HG02610 (cell line): ENCODE data around the gene SHC2.
"Not testable (repeated sequence)": the region's sequence is repeated elsewhere in the genome, so short reads cannot be mapped to it uniquely, and the experiment has no call there.

Experiments used
- ATAC-seq: cut with Tn5 transposase; IDR thresholded peaks from one replicate; pipeline ENCODE4 v1.9.1; 2021; ENCODE audit warnings: mild to moderate bottlenecking, moderate library complexity; ENCODE audit not compliant: unreplicated experiment

SHC2 gene

GRCh38 chr19:427675-428074, 33.2 kb downstream of the SHC2 start:
- ATAC-seq, result not testable (repeated sequence)

GRCh38 chr19:426725-427445, 33.9 kb downstream of the SHC2 start:
- no peak for ATAC-seq

GRCh38 chr19:425056-425455, 35.8 kb downstream of the SHC2 start:
- ATAC-seq, result no peak

DNA sequence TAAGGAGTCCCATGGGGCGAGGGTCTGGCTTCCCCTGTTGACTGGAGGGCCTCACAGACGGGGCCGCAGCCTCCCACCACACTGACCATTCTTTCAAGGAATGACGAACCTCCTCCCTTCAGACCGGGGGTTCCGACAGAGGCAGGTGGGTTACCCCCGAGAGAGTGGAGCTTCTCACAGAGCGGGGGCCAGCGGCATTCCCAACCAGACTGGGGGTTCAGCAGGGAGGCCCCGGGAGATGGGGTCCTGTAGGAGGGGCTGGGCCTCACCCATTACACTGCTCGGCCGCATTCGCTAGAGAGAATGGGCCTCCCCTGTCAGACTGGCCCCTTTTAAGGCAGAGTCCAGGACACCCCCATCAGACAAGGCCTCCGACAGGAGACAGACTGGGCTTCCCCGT, 36.3 kb downstream of the SHC2 start:
- no peak for ATAC-seq

- no peak for ATAC-seq
These were observed 37.0 kb downstream of the SHC2 start for GRCh38 chr19:423691-424466.

DNA sequence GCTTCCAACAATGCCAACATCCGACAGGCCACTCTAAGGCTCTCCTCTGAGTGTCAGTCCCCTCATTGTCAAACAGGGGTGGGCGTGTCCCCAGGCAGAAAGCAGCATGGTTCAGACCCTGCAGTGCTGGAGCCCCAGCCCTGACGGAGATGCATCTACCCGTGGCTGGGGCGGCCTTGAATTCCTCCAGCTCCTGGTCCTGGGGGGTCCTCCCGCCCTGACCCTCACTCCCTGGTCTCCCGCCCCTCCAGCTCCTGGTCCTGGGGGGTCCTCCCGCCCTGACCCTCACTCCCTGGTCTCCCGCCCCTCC, 38.0 kb downstream of the SHC2 start:
- ATAC-seq, result not testable (repeated sequence)

- ATAC-seq, result no peak
These were observed 38.5 kb downstream of the SHC2 start for GRCh38 chr19:422213-422916.

GRCh38 chr19:419721-420515, 40.9 kb downstream of the SHC2 start:
- ATAC-seq, result no peak

GRCh38 chr19:418761-419671, 41.8 kb downstream of the SHC2 start:
- ATAC-seq, result no peak

GRCh38 chr19:416416-416815, 44.4 kb downstream of the SHC2 start:
- no peak for ATAC-seq

DNA sequence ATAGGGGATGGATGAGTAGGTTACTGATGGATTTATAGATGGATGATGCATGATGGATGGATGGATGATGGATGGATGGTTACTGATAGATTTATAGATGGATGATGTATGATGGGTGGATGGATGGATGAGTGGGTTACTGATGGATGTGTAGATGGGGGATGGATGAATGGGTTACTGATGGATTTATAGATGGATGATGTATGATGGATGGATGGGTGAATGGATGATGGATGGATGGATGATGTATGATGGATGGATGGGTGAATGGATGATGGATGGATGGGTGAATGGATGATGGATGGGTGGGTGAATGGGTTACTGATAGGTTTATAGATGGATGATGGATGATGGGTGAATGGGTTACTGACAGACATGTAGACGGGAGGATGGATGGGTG, 45.5 kb downstream of the SHC2 start:
- no peak for ATAC-seq

GRCh38 chr19:413756-414420, 46.9 kb downstream of the SHC2 start:
- ATAC-seq, result no peak

DNA sequence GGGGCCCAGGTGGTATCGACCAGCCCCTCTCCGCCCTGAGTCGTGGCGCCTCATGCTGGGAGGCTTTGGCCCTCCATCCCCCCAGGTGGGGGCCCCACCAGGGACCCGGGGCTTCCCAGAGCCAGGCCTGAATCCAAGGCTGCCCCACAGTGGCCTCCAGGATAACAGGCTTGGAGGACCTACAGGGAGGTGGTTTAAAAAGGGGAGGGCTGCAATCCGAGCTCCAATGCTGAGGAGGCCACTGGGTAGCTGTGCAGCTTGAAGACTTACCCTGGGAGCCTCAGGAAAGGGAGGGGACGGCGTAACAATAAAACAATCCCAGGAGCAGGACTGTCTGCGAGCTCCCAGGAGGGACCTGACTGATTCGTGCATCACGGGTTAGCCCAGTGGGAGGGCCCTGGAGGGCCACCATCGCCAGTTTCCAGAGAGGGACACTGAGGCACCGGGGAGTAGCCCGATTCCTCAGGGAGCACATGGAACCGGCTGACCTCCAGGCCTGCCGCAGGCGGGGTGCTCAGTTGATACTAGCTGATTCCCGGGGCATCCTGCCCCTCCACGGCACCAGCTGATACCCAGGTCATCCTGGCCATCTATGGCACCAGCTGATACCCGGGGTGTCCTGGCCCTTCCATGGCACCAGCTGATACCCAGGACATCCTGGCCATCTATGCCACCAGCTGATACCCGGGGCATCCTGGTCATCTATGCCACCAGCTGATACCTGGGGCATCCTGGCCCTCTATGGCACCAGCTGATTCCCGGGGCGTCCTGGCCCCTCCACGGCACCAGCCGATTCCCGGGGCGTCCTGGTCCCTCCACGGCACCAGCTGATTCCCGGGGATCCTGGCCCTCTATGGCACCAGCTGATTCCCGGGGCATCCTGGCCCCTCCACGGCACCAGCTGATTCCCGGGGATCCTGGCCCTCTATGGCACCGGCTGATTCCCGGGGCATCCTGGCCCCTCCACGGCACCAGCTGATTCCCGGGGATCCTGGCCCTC, 48.2 kb downstream of the SHC2 start:
- no peak for ATAC-seq

DNA sequence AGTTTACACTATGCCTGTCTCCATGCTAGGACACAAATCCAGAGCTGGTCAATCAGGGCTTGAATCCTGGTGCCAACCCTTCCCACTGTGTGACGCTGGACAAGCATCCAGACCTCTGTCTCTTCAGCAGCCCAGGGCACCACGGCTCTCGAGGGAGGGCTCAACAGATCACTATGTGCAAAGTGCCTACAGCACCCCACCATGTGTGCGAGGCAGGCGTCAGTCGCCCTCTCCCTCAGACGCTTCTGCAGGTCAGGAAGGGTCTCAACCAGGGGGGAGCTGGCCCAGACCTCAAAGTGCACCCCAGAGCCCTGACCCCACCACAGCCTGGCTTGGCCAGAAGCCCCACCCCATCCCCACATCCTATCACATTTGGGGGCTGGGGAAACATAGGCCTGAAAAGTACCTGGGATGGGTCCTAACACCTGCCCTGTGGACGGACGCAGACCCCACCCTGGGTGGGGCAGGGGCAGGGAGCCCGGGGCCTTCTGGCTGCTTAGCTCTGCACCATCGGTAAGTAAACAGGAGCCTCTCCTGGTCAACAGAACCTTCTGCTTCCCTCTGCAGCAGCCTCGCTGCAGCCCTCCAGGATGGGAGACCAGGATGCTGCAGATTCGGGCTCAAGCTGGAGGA, 49.0 kb downstream of the SHC2 start:
- no peak for ATAC-seq

DNA sequence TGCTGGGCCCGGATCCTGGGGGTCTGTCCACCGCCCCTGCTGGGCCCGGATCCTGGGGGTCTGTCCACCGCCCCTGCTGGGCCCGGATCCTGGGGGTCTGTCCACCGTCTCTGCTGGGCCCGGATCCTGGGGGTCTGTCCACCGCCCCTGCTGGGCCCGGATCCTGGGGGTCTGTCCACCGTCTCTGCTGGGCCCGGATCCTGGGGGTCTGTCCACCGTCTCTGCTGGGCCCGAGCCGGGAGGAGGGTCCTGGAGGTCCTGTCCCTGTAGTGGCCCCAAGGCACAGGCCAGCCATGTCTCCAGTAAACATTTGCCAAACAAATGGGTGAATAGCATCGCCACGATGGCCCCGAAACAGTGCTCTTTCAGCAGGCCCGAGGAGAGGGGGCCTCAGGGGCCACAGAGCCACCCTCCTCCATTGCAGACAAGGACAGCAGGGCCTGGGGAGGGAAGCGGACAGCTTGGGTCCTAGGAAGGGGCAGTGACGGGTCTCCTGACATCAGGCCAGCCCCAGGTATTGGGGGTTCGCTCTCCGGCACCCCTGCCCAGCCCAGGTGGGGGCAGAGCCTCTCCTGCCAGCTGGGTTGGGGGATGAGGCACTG, 49.6 kb downstream of the SHC2 start:
- ATAC-seq, result not testable (repeated sequence)

DNA sequence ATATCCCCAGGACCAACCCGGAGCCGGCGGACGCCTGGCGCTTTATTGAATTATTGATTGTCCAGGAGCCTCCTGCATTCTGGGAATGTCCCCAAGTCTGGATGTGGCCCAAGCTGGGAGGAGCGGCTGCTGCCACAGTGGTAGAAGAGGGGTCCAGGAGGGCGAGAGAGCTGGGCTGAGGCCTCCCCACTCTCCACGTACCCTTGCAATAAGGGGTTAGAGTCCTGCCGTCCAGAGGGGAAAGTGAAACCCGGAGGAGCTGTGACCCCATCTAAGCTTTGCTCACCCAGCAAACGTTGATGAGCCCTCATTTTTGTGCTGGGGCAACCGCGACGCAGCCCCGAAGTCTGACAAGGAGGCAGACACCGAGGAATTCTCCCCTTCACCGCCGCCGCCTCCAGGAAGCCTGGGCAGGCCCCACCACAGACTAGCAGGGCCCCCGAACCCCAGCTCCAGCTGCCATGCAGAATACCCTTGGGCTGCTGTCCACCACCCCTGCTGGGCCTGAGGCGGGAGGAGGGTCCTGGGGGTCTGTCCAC, 50.5 kb downstream of the SHC2 start:
- ATAC-seq, result no peak

- no peak for ATAC-seq
These were observed 51.2 kb downstream of the SHC2 start for GRCh38 chr19:409516-410242.
